OCI-LY7 (cell line): ENCODE measurements around the gene RBM33. TPM values are rescaled to one million over a fixed set of nuclear protein-coding genes. Genes with fewer than 3 reads are reported as not detected.

Experiments
- BruUV-seq: library from RNA; stranded (reverse); fragments of 400-500 nt; replicated peaks from 2 replicates; lab custom pipeline; 2021; lab: Mats Ljungman, UMichigan
- CTCF ChIA-PET: fragments of 300-600 bp; sonication (Branson Sonifier 250); formaldehyde crosslinking; loops from one replicate; lab custom pipeline; 2022; ENCODE audit warnings: antibody characterized with exemption; ENCODE audit not compliant: unreplicated experiment; lab: Charles Lee
- POLR2A ChIA-PET: fragments of 300-600 bp; sonication (Branson Sonifier 250); formaldehyde crosslinking; loops from one replicate; lab custom pipeline; 2022; ENCODE audit warnings: antibody characterized with exemption; lab: Charles Lee
- DNase-seq: peaks from one replicate; pipeline ENCODE4 v3.0.0-alpha.2; 2015; ENCODE audit warnings: low spot score
- H2AFZ ChIP-seq: fragments of 200-600 bp; sonication (generic), shearing (Covaris generic); 2 replicates; pipeline ENCODE4 v1.6.1; 2014; ENCODE audit warnings: mild to moderate bottlenecking, antibody characterized with exemption, low read length, moderate library complexity
- H3K27ac ChIP-seq: fragments of 200-600 bp; sonication (generic); 2 replicates; pipeline ENCODE4 v1.5.1; 2014; ENCODE audit warnings: mixed run types, low read depth, mild to moderate bottlenecking, moderate library complexity, low read length, inconsistent platforms; ENCODE audit not compliant: poor library complexity, severe bottlenecking
- H3K36me3 ChIP-seq: fragments of 200-600 bp; sonication (generic); 2 replicates; pipeline ENCODE4 v1.6.1; 2014; ENCODE audit warnings: mild to moderate bottlenecking, antibody characterized with exemption, low read length, moderate library complexity, mixed read lengths; ENCODE audit not compliant: insufficient read depth
- H3K4me1 ChIP-seq: fragments of 200-600 bp; sonication (generic); 2 replicates; pipeline ENCODE4 v1.5.1; 2014; ENCODE audit warnings: mild to moderate bottlenecking, low read length; ENCODE audit not compliant: insufficient read depth, poor library complexity, severe bottlenecking
- H3K4me2 ChIP-seq: fragments of 200-600 bp; sonication (generic); 2 replicates; pipeline ENCODE4 v1.6.1; 2014; ENCODE audit warnings: mild to moderate bottlenecking, low read length
- H3K4me3 ChIP-seq: fragments of 200-600 bp; sonication (generic); 2 replicates; pipeline ENCODE4 v1.5.1; 2014; ENCODE audit warnings: mild to moderate bottlenecking, low read depth, low read length; ENCODE audit not compliant: poor library complexity, severe bottlenecking
- H3K79me2 ChIP-seq: fragments of 200-600 bp; sonication (generic); 2 replicates; pipeline ENCODE4 v1.6.1; 2016; ENCODE audit warnings: low read depth, mild to moderate bottlenecking, low read length, moderate library complexity, mixed read lengths; ENCODE audit not compliant: insufficient read depth
- H3K9me2 ChIP-seq: fragments of 200-600 bp; sonication (generic); 2 replicates; pipeline ENCODE4 v1.6.1; 2016; ENCODE audit warnings: mild to moderate bottlenecking, low read length, mixed read lengths; ENCODE audit not compliant: insufficient read depth
- H3K9me3 ChIP-seq: fragments of 200-600 bp; sonication (generic); 2 replicates; pipeline ENCODE4 v1.6.1; 2014; ENCODE audit warnings: mild to moderate bottlenecking, mixed run types, low read length, mixed read lengths
- H4K20me1 ChIP-seq: fragments of 200-600 bp; sonication (generic); 2 replicates; pipeline ENCODE4 v1.6.1; 2014; ENCODE audit warnings: mild to moderate bottlenecking, antibody characterized with exemption, low read length, moderate library complexity, mixed read lengths; ENCODE audit not compliant: insufficient read depth
- EZH2phosphoT487 ChIP-seq: fragments of 200-600 bp; sonication (generic); IDR thresholded peaks from 2 replicates; pipeline ENCODE4 v1.6.1; 2018; ENCODE audit warnings: low read depth, borderline replicate concordance, mild to moderate bottlenecking, mixed run types, antibody characterized with exemption, low read length, moderate library complexity, mixed read lengths
- intact Hi-C: fragments of 100-400 bp; cut with micrococcal nuclease; formaldehyde crosslinking; loops from one replicate; pipeline ENCODE4 v1.10.0; 2022; ENCODE audit not compliant: unreplicated experiment
- total RNA-seq, 2 experiments: library from RNA; depleted of rRNA in 1 of 2; stranded (reverse); fragments of >200 nt in 1 of 2; shearing (Covaris generic) in 1 of 2; gene quantifications; 2 replicates each; pipeline ENCODE4 v1.2.3, GENCODE V29; 2014 to 2022
- TF ChIP-seq, protein P1 (sequence below): fragments of 200-600 bp; sonication (generic); conservative IDR thresholded peaks from 2 replicates; pipeline ENCODE4 v1.5.1; 2014; ENCODE audit warnings: mild to moderate bottlenecking, antibody characterized with exemption, low read length, moderate library complexity, mixed read lengths

Gene RBM33
- total RNA-seq, 2 experiments from 2014 or later = 67.6 to 127 TPM

DNA sequence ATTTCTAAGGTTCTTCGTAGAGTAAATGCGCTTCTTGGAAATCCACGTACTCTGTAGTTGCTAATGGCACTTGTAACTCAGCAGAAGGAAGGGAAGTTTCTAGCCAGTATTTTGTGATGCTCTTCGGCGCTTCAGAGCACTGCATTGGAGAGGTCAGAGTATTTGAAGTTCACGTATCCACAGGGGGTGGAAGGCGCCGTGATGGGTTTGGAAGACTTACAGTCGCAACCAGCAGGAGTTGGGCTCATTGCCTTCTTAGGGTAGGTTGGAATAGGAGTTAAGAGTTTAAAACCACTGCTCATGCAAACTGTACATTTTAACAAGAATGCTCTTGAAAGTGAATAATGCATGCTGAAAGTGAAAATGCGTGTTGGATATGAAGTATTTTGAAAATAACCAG, 118.7 kb downstream of the RBM33 start:
- ChIA-PET CTCF (interaction anchor here (0.6 kb wide), 1 partner anchor 83 kb away, joined by 3 read pairs; no protein-coding TSS in a partner anchor), POLR2A (no interaction called here)
- peaks cover 26% of the 10 kb centered on the region; the same call in 1 of the 2 replicates for H4K20me1 ChIP-seq
- H3K4me2 ChIP-seq = no peak overlapping the region
- H3K4me3 ChIP-seq = no peak overlapping the region
- no peak overlapping the region for H3K27ac ChIP-seq
- peaks cover 27% of the 10 kb centered on the region; the same call in 1 of the 2 replicates for H3K79me2 ChIP-seq
- no peaks in the 10 kb centered on the region for H3K4me1 ChIP-seq
- BruUV-seq = no TSS peak
- no peaks in the 10 kb centered on the region for H3K9me2 ChIP-seq
- DNase-seq = no peak
- intact Hi-C loops = no loop called here
- H3K9me3 ChIP-seq = no peaks in the 10 kb centered on the region
- TF ChIP-seq EZH2phosphoT487 = no peak
- TF ChIP-seq, protein P1, sequence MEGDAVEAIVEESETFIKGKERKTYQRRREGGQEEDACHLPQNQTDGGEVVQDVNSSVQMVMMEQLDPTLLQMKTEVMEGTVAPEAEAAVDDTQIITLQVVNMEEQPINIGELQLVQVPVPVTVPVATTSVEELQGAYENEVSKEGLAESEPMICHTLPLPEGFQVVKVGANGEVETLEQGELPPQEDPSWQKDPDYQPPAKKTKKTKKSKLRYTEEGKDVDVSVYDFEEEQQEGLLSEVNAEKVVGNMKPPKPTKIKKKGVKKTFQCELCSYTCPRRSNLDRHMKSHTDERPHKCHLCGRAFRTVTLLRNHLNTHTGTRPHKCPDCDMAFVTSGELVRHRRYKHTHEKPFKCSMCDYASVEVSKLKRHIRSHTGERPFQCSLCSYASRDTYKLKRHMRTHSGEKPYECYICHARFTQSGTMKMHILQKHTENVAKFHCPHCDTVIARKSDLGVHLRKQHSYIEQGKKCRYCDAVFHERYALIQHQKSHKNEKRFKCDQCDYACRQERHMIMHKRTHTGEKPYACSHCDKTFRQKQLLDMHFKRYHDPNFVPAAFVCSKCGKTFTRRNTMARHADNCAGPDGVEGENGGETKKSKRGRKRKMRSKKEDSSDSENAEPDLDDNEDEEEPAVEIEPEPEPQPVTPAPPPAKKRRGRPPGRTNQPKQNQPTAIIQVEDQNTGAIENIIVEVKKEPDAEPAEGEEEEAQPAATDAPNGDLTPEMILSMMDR = no peak
- H3K36me3 ChIP-seq = peaks cover 83% of the 10 kb centered on the region
- no peak overlapping the region for H2AFZ ChIP-seq

DNA sequence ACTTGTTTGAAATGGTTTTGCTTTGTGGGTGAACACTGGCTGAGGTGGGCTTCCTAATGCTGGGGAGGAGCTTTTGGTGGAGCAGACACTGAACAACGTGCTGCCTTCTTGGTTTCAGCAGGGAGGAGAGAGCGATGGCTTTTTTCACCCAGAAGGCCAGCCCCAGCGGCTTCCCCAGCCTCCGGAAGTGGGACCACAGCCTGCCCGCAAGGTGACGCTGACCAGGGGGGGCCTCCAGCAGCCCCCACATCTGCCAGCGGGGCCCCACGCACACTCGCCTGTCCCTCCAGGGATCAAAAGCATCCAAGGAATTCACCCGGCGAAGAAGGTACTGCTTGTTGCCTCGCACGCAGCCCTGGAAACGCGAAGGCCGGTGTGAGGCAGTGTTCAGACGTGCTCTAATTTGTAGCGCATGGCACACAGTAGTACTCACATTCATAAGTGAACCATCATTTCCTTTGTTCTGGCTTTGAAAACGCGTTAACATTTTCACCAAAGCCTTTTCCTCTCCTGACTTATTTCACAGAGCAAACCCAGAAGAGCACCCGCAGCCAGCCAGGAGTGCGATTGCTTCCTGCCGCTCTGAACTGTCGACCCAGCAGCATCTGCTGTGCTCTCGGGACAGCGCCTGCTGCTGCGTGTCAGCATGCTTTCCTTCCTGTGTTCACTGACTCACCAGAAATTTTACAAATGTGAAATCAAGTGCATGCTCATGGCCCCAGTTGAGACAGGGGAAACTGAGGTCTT, 119.4 kb downstream of the RBM33 start:
- no peak for DNase-seq
- no TSS peak for BruUV-seq
- H3K27ac ChIP-seq = no peak overlapping the region

GRCh38 chr7:155764438-155764793, 120.0 kb downstream of the RBM33 start:
- H3K4me3 ChIP-seq = no peak overlapping the region
- BruUV-seq = no TSS peak
- no peaks in the 10 kb centered on the region for H3K9me2 ChIP-seq

More for the DNA sequence above, 119.4 kb downstream of the RBM33 start:
- Histone ChIP-seq H2AFZ (no peak overlapping the region), H3K4me1 (no peaks in the 10 kb centered on the region), H3K4me2 (peak overlapping the region; percentile 19; the same call in 1 of the 2 replicates), H3K9me3 (no peaks in the 10 kb centered on the region), H3K36me3 (peaks cover 83% of the 10 kb centered on the region), H3K79me2 (peaks cover 26% of the 10 kb centered on the region; the same call in 1 of the 2 replicates), H3K9me2 (no peaks in the 10 kb centered on the region), H3K4me3 (no peak overlapping the region), H4K20me1 (peaks cover 21% of the 10 kb centered on the region; the same call in 1 of the 2 replicates)
- ChIA-PET CTCF (no interaction called here), POLR2A (no interaction called here)
- TF ChIP-seq EZH2phosphoT487 = no peak
- intact Hi-C loops = no loop called here

More at GRCh38 chr7:155764438-155764793, 120.0 kb downstream of the RBM33 start:
- Histone ChIP-seq H3K79me2 (peaks cover 26% of the 10 kb centered on the region; the same call in 1 of the 2 replicates), H3K9me3 (no peaks in the 10 kb centered on the region), H3K27ac (no peak overlapping the region), H3K4me2 (peak overlapping the region; percentile 19; the same call in 1 of the 2 replicates), H4K20me1 (peaks cover 21% of the 10 kb centered on the region; the same call in 1 of the 2 replicates), H3K36me3 (peaks cover 86% of the 10 kb centered on the region), H3K4me1 (no peaks in the 10 kb centered on the region), H2AFZ (no peak overlapping the region)
- intact Hi-C loops = no loop called here
- ChIA-PET POLR2A (no interaction called here), CTCF (no interaction called here)
- TF ChIP-seq EZH2phosphoT487 = no peak
- TF ChIP-seq, protein P1 = no peak
- DNase-seq = no peak
